HG03095 (cell line): ENCODE measurements around the gene NXPH1.

Experiments
- ATAC-seq: cut with Tn5 transposase; IDR thresholded peaks from one replicate; pipeline ENCODE4 v1.9.1; 2021; ENCODE audit warnings: moderate library complexity; ENCODE audit not compliant: unreplicated experiment

Gene NXPH1

GRCh38 chr7:8433477-8434289 is at the start of gene NXPH1:
NXPH1 (plus strand) TSS chr7:8433609.
- no peak for ATAC-seq

DNA sequence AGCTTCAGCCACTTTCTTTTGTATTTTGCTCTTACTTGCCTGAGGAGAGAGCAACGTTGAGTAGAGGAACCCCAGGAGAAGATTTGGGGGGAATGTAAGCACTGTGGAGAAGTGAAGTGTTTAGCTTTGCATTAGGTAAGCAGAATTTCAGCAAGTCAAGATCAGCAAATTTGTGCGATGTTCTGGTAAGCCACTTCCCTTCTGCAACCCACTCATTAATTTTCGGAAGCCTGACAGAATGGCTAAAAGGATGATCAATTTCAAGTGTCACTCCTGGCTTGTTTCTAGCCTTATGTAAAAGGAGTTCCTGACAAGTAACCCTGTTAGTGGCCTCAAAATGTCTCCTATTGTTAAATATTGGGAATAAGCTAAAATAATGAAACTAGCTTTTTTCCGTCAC is 48.5 kb upstream of the NXPH1 start:
- no peak for ATAC-seq

- ATAC-seq: peak; percentile 83
Measured at GRCh38 chr7:8386926-8387550, 46.4 kb upstream of the NXPH1 start.

GRCh38 chr7:8387551-8388256 is 45.7 kb upstream of the NXPH1 start:
- peak; percentile 62 for ATAC-seq

DNA sequence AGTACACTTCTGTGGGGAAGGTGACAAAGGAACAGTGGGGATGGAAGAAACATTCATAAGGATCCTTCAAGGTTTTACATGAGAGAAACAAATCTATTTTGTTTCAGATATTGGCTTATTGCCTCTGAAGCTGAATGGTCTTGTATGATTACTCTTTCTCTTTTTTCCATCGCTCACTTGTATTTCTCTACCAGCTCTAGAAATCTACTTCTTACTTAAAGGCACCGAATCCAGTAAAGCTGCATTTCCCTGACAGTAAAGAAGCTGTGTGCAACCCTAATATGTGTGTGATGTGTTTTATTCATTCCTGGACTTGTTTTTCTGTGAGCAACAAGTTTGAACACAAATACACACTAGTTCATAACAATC is 45.2 kb upstream of the NXPH1 start:
- no peak for ATAC-seq

DNA sequence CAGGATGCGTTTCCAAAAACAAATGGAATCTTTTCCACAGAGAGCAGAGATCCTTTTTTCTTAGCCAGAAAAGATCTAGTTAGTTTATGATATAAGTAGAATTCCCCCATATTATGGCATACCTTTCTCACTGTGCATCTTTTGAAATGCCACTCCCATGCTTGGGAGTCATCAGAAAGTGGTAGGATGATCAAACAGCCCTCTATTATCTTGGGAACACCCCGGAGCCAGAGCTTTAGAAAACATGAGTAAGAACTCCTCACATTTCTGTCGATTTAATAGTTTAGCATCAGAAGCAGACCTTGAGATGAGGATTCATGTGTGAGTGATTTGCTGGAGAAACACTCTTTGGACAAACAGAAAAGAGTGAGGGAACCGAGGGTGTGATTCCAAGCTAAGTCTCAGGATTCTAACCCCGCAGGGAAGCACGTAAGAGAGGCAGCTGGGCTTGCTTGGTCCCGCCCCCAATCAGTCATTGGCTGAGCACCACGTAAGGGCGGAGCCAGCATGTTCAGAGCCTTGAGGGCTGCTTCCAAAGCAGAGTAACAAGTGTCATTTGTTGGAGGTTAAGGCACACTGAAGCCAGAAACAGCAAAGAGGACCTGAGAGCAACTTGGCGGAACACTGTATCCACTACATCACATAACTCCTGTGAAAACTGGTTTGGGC is 43.7 kb upstream of the NXPH1 start:
- no peak for ATAC-seq

DNA sequence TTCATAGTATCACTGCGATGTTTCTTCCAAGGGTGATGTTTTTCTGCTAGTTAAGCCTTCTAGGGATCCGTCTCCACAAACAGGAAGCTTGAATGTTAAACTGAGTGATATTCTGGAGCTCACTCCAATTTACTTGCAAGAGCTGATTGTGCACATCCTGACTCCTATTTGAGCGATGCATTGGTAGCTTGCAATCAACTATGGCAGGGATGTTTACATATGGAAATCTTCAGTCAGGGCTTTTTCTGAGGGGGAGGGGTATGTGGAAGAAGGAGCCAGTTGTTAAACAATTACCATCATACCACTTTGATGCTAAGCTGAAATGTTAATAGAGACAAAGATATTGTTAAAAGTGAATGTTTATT is 43.2 kb upstream of the NXPH1 start:
- no peak for ATAC-seq

DNA sequence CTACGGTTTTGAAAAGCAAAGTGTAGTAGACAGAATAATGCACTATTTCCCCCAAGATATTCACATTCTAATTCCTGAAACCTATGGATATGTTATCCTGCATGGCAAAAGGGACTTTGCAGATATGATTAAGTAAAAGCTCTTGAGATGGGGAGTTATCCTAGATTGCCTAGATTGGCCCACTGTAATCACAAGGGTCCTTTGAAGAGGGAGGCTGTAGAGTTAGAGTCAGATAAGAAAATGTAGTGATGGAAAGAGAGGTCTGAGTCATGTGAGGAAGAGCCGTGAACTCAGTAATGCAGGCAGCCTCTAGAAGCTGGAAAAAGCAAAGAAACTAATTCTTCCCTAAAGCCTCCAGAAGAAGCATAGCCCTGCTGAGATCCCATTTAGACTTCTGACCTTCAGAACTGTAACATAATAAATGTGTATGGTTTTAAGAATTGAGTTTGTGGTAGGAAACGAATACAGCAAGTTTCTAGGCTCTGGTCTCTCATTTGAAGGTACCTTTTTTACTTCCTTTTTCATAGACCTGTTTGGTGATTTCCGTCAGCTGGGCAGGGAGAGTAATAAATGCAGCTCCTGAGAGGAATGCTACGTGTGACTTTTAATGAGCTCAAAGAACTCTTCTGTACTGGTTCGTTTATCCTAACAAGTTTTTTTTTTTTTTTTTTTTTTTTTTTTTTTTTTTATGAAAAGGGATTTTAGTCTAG is 41.9 kb upstream of the NXPH1 start:
- peak; percentile 34 for ATAC-seq

- no peak for ATAC-seq
Measured at GRCh38 chr7:8396294-8396693, 37.1 kb upstream of the NXPH1 start.

GRCh38 chr7:8408871-8409270 is 24.5 kb upstream of the NXPH1 start:
- ATAC-seq: no peak

- ATAC-seq: no peak
Measured at GRCh38 chr7:8411103-8411502, 22.3 kb upstream of the NXPH1 start.

DNA sequence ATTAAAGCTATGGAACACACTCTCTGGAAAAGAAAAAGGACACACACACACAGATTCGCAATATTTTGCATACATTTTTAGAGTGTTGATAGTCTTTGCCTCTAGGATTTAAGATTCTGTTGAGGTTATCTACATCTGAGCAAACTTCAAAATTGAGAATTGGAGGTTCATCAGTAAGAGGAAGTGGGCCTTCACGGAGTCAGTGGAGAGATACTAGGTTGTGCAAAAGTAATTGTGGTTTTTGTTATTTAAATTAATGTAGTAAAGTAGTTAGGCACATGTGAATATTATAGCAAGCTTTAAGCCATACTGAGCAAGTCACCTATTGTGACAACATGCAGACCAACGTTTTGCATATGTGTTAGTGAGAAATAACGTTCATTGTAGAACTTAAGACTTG is 19.8 kb upstream of the NXPH1 start:
- ATAC-seq: no peak

GRCh38 chr7:8418629-8419245 is 14.7 kb upstream of the NXPH1 start:
- peak; percentile 81 for ATAC-seq

DNA sequence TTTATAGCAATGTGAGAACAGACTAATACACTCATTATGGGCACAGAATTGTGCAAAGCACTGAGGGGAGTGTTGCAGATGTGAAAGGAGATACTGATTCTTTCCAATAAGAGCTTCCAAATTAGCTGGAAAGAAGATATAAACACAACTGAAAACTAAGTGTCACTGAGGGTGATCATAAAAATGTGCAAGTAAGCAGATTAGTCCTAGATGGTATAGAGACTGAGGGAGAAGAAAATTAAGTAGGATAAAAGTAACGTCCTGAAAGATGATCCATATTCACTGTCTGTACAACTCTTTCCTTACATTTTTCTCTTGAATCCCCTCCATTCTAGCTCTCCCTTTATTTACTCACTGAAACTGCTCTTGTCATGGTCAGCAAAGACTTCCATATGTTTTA is 11.2 kb upstream of the NXPH1 start:
- no peak for ATAC-seq

DNA sequence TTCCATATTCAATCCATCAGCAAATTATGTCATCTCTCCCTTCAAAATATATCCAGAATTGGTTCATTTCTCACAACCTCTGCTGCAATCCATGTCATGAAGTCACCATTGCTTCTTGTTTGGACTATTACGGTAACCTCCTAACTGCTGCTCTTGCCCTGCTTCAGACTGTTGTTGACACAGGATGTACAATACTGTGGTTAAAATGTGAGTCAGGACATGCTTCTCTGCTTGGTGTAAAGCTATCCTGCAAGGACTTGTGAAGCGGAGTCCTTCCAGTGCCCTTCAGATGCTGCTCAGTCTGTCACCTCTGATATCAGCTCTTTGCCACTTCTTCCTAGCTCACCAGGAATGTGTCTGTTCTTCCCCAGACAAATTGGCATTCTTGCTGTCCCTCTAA is 10.4 kb upstream of the NXPH1 start:
- no peak for ATAC-seq

- ATAC-seq: no peak
Measured at GRCh38 chr7:8425223-8425622, 8.2 kb upstream of the NXPH1 start.

- no peak for ATAC-seq
Measured at GRCh38 chr7:8430643-8431042, 2.8 kb upstream of the NXPH1 start.

DNA sequence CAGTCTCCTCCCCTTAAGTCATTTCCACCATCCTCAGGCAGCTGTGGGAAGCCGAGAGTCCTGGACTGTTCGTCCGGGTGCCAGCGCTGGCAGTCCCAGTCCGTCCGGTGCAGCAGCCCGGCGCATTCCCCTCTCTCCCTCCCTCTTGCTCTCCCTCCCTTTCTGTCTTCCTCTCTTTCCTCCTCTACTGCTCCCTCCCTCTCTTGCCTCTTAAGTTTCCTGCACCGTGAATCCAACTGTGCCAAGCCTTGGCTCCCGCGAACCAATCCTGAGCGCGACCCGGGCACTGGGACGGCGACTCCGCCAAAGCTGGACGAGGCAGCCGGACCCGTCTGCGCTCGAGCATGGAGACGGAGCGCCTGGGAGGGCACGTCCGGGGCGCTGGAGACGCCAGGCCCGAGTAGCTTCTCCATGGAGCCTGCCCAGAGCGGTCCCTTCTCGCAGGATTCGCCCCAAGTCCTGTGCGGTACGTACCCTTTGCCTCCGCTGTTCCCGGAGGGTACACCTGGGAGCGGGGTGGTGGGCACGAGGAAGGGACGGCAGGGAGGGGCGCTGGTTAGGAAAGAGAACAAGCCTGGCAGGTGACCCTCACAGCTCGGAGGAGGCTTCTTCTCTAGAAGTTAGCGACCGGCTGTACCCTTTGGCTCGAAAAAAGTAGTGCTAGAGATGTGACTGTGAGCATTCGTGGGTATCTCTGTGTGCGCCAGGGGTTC is 1.0 kb downstream of the NXPH1 start:
- no peak for ATAC-seq

- no peak for ATAC-seq
Measured at GRCh38 chr7:8435095-8435494, 1.7 kb downstream of the NXPH1 start.
